Ovary (tissue), 3 donors: Measurements from ENCODE around the gene OR4D2.

Source experiments
- CTCF ChIP-seq, 3 donors: fragments of 450-650 bp in 2 of 3; fragments of 200-600 bp in 1 of 3; IDR thresholded peaks; one replicate each; pipeline versions ENCODE4 v1.5.1 to v1.8.0; 2016 to 2022; ENCODE audit warnings: antibody characterized with exemption in 3 of 3, mild to moderate bottlenecking in 1 of 3
- POLR2A ChIP-seq: fragments of 450-650 bp; IDR thresholded peaks from one replicate; pipeline ENCODE4 v1.6.1; 2017; ENCODE audit warnings: antibody characterized with exemption, mild to moderate bottlenecking, moderate library complexity
- donor health status: DM: no; HTN: no; CAD: no.

GRCh38 chr17:58186591-58186990, 19.8 kb downstream of the OR4D2 start:
- TF ChIP-seq CTCF (IDR thresholded peaks at IDR 0.05), result no peak
- TF ChIP-seq POLR2A, result no peak
